NCI-H2081 treated with DMSO at 0.1 percent for 48 hours (cell line): Measurements from ENCODE around the gene HAVCR1.
"Not testable (repeated sequence)": the region's sequence is repeated elsewhere in the genome, so short reads cannot be mapped to it uniquely, and the experiment has no call there.

Experiments
- DNase-seq: peaks from one replicate; lab custom pipeline; 2025; lab: John Stamatoyannopoulos, UW

The HAVCR1 gene

GRCh38 chr5:157059093-157059539, at the start of gene HAVCR1:
HAVCR1 (minus strand) TSS chr5:157059116; CDS start chr5:157057943, 1,173 bp downstream.
- no peak for DNase-seq

GRCh38 chr5:157107508-157107907, 48.6 kb upstream of the HAVCR1 start:
- DNase-seq = no peak

- DNase-seq = no peak
Observed at GRCh38 chr5:157106630-157107461, 47.9 kb upstream of the HAVCR1 start.

- no peak for DNase-seq
Observed at GRCh38 chr5:157100140-157100679, 41.3 kb upstream of the HAVCR1 start.

- no peak for DNase-seq
Observed at GRCh38 chr5:157088342-157088990, 29.6 kb upstream of the HAVCR1 start.

- DNase-seq = no peak
Observed at GRCh38 chr5:157086751-157087359, 27.9 kb upstream of the HAVCR1 start.

GRCh38 chr5:157085930-157086329, 27.0 kb upstream of the HAVCR1 start:
- no peak for DNase-seq

- DNase-seq = no peak
Observed at GRCh38 chr5:157080286-157080685, 21.4 kb upstream of the HAVCR1 start.

- no peak for DNase-seq
Observed at GRCh38 chr5:157076558-157076957, 17.6 kb upstream of the HAVCR1 start.

GRCh38 chr5:157072508-157072907, 13.6 kb upstream of the HAVCR1 start:
- DNase-seq = no peak

GRCh38 chr5:157069949-157070348, 11.0 kb upstream of the HAVCR1 start:
- DNase-seq = no peak

GRCh38 chr5:157068785-157069184, 9.9 kb upstream of the HAVCR1 start:
- no peak for DNase-seq

GRCh38 chr5:157068339-157068738, 9.4 kb upstream of the HAVCR1 start:
- no peak for DNase-seq

GRCh38 chr5:157067005-157067404, 8.1 kb upstream of the HAVCR1 start:
- no peak for DNase-seq

GRCh38 chr5:157066080-157066479, 7.2 kb upstream of the HAVCR1 start:
- DNase-seq = no peak

GRCh38 chr5:157063776-157064430, 5.0 kb upstream of the HAVCR1 start:
- no peak for DNase-seq

GRCh38 chr5:157059891-157060290, 975 bp upstream of the HAVCR1 start:
- DNase-seq = no peak

GRCh38 chr5:157057459-157058370, 1.2 kb downstream of the HAVCR1 start:
- no peak for DNase-seq

- not testable (repeated sequence) for DNase-seq
Observed at GRCh38 chr5:157056848-157057247, 2.1 kb downstream of the HAVCR1 start.

- DNase-seq = no peak
Observed at GRCh38 chr5:157051604-157052245, 7.2 kb downstream of the HAVCR1 start.
